GM19397 (cell line): ENCODE measurements around the gene ERAP2.
A peak's percentile ranks its signal among the peaks of the same experiment; 100 is the strongest.

Experiments
- ATAC-seq: cut with Tn5 transposase; IDR thresholded peaks from one replicate; pipeline ENCODE4 v1.9.1; 2021; ENCODE audit warnings: mild to moderate bottlenecking, moderate library complexity; ENCODE audit not compliant: unreplicated experiment

ERAP2 gene

DNA sequence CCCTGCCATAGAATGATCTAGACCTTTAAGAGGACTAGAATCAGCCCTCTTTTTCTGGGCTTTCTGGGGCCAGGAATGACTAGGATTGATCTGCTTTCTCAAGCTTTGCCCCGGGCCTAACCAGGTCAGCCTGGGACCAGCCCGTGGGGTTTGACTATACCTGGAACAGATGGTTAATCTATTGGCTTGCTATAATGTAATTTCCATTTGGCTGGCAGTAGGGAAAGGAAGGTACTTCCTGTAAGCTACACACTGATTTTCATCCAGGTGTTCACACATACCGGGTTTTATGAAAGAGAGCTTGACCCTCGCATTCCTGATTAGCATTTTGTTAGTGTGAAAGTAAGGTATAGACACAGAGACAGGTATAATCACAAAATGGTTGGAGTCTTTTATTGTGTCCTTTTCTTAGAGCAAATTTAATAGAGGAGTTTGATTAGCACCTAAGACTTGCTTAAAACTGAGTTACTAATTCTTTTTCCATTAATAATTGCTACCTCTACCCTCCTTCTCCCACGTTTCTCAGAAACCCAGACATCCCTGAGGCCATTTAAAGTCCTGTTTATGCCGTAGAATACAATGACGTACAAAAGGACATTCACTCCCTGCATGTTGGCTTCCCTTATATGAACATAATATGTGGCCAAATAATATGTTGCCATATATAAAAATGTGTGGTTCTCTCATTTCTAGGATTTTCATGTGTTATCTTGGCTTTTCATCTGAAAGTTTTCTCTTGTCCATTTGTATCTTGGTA is 76.9 kb downstream of the ERAP2 start:
- no peak for ATAC-seq

DNA sequence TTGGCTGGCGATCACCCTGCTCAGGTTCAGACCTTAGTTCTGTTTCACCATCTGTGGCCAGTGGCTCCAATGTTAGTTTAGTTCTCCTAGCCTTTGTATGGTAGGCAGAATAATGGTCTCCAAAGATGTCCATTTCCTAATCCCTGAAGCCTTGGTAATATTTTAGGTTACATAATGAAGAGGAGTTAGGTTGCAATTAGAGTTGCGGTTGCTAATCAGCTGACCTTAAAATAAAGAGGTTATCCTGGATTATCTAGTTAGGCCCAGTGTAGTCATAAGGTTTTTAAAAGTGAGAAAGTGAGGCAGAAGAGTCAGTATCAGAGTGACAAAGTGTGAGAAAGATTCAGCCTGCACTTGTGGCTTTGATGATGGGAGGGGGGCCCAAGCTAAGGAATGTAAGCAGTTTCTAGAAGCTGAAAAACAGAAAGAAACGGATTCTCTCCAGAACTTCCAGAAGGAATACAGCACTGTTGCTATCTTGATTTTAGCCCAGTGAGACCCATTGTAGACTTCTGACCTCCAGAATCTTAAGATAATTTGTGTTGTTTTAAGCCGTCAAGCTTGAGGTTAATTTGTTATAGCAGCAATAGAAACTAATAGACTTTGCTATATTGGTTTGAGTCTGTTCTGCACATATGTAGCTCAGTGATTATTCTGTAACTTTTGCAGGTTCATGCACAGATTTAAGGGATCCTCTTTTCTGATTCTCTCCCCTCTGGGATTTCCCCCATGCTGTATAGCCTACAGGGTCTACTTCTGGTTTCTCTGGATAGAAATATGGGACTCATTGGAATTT is 81.2 kb downstream of the ERAP2 start:
- ATAC-seq, result peak; percentile 41

DNA sequence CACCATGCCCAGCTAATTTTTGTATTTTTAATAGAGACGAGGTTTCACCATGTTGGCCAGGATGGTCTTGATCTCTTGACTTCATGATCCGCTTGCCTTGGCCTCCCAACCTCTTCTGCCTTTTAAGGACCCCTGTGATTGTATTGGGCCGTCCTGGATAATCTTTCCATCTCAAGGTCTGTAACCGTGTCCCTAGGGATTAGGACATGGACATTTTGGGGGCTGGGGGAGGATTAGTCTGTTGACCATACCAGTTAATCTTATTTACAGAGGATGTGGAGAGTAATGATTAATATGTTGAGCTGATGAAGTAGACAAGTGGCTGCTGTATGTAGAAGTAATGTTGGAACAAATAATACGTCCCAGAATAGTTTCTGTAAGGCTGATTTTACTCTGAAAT is 82.7 kb downstream of the ERAP2 start:
- no peak for ATAC-seq

DNA sequence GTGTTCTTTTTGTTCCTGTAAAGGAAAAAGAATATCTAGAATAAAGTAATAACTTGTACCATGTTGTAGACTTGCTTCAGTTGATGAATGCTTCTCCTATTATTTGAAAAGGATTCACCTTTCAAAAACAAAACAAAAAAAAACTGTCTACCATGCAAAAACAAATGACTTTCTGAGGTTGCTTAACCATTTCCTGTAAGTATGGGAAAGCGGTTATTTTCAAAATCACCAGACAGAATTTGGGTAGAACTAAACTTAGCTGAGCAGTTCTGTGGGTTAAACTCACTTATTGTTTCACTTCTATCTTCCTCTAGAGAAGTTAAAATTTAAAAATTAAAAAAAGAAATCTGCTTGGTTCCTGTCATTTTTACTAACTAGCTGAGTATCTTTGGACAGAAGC is 84.8 kb downstream of the ERAP2 start:
- peak; percentile 39 for ATAC-seq

DNA sequence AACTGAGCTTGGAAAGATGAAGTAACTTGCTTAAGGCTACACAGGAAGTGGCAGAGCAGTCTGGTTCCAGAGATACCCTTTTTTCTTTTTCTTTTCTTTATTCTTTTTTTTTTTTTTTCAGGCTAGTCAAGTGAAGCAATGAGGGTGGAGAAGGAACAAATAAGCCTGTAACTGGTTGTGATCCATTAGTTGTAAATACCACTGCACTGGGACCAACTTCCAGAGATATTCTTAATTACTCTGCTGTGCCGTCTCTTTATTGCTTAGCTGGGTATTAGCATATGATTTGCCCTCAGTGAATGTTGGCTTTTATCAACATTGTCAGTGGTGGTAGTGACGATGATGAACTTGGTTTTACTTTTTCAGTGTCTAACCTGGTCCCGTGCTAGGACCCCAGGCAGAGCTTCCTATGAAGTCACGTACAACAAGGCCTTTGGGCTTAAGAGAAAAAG is 86.3 kb downstream of the ERAP2 start:
- no peak for ATAC-seq

DNA sequence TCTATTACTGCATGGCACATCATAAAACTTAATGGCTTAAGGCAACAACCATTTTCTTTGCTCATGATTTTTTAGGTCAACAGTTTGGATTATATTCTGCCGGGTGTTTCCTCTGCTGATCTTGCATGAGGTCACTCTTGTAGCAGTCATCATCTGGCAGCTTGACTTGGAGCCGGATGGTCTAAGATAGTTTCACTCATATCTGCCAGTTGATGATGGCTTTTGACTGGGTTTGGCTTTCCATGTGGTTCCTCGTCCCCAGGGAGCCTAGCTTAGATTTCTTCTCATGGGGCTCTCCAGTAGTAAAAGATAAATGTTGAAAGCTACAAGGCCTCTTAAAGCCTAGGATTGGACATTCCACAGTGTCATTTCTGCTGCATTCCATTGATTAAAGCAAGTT is 87.0 kb downstream of the ERAP2 start:
- ATAC-seq, result peak; percentile 57

DNA sequence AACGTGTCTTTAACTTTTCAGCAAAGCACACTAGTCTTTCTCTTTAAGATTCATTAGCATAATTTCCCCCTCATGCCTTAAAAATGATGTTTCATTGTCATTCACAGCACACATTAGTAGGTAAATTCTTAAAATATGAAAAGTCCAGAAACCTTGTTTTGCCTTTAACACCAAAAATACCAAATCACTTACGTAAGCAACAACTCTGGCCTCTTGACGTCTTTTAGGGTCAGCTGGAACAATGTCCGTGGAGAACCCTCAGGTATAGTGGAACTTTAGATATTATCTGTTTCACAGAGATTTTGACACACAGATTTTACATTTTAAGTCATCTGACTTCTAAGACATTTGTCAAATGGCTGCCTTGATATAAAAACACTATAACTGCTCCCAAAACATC is 90.5 kb downstream of the ERAP2 start:
- no peak for ATAC-seq

DNA sequence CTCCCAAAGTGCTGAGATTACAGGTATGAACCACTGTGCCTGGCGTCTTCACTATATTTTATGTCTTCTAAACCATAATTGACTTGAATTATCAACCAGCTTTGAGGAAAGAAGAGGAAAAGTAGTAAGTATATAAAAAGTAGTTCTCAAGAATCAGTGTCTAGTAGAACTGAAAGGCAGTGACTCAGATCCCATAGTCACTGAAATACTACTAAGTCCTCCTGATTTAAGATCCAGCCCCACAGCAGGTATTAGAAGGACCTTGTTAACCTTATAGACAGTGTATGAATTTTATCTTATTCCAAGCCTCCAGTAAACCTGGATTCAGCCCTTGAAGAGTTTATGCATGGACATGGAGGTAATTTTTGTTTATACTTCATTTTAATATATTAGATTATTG is 91.1 kb downstream of the ERAP2 start:
- no peak for ATAC-seq

DNA sequence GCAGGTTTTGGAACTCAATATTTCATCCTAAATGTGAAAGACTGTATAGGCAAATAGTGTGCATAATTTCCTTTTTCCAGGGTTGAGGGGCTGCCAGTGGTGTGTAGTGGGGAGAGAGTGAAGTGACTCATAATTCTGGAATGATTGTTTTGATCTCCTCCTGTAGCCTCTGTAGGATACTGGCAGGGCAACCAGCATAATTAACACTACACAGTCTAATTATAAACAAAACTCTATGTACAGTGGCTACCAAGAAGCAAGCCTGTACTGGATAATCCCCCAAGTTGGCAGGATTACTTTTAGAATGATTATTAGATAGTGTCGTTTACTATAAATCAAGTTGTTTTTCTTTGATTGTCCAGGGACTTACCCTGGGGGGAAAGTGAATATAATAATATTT is 91.8 kb downstream of the ERAP2 start:
- ATAC-seq, result no peak

DNA sequence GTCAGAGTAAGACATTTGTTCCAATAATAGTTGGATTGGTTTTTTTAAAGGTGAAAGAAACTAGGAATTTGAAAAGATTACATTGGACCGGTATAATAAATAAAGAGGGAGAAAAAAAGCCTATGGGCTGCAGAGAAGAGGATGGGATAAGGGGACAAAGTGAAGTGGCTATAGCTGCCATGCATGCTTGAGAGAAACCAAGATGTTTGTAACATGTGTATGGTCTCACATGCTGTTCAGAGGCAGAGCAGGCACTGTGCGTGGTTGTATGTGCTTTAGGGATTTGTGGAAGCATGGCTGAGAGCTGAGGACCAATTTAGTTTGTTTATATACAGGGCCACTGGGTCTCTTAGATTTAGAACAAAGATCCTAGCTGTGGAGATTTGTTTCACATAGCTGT is 92.3 kb downstream of the ERAP2 start:
- ATAC-seq, result no peak
